Neutrophil (primary cell): ENCODE measurements around the gene MBNL2.

Experiments used
- H3K27ac ChIP-seq: fragments of 200-600 bp; sonication (generic); 2 replicates; pipeline ENCODE4 v1.5.1; 2016; ENCODE audit warnings: mild to moderate bottlenecking, moderate library complexity
- H3K27me3 ChIP-seq: fragments of 200-600 bp; sonication (generic); 2 replicates; pipeline ENCODE4 v1.6.0; 2016; ENCODE audit warnings: mild to moderate bottlenecking
- H3K36me3 ChIP-seq: fragments of 200-600 bp; sonication (generic); 2 replicates; pipeline ENCODE4 v1.5.1; 2017
- H3K4me1 ChIP-seq, 2 experiments: fragments of 200-600 bp in 1 of 2; sonication (generic) in 1 of 2; 1 replicate in 1 of 2; 2 replicates in 1 of 2; pipeline versions ENCODE4 v1.5.1 to v1.6.1; 2013 to 2016; ENCODE audit warnings: low read depth in 1 of 2, low read length in 1 of 2, mild to moderate bottlenecking in 1 of 2, moderate library complexity in 1 of 2; ENCODE audit not compliant: control insufficient read depth in 1 of 2, insufficient read depth in 1 of 2
- H3K4me3 ChIP-seq, 2 experiments: fragments of 200-600 bp in 1 of 2; sonication (generic) in 1 of 2; 1 replicate in 1 of 2; 2 replicates in 1 of 2; pipeline ENCODE4 v1.5.1; 2013 to 2016; ENCODE audit warnings: low read depth in 1 of 2, low read length in 1 of 2, mild to moderate bottlenecking in 1 of 2, moderate library complexity in 1 of 2
- H3K9me3 ChIP-seq: fragments of 200-600 bp; sonication (generic); 2 replicates; pipeline ENCODE4 v1.5.1; 2016
- TF ChIP-seq, protein P1 (sequence below): fragments of 200-600 bp; sonication (generic); IDR thresholded peaks from 2 replicates; pipeline ENCODE4 v1.5.1; 2016; ENCODE audit warnings: antibody characterized with exemption

Gene MBNL2

DNA sequence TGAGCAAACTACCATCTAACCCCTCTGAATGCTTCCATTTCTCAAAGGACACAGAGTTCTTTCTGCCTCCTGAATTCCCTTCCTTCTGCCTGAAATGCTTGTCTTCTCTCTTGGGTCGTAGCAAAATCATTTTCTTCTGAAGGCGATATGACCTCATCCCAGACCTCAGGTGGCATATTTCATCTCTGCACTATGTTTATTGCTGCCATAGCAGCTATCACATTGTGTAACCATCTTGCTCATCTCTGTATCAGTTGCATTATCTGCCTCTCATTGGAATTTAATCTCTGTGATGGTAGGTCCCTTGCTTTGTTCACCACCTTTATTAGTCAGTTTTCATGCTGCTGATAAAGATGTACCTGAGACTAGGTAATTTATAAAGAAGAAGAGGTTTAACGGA is 179.3 kb downstream of the MBNL2 start:
- no peak overlapping the region for H3K4me3 ChIP-seq
- H3K4me1 ChIP-seq = no peaks in the 10 kb centered on the region
- TF ChIP-seq, protein P1, sequence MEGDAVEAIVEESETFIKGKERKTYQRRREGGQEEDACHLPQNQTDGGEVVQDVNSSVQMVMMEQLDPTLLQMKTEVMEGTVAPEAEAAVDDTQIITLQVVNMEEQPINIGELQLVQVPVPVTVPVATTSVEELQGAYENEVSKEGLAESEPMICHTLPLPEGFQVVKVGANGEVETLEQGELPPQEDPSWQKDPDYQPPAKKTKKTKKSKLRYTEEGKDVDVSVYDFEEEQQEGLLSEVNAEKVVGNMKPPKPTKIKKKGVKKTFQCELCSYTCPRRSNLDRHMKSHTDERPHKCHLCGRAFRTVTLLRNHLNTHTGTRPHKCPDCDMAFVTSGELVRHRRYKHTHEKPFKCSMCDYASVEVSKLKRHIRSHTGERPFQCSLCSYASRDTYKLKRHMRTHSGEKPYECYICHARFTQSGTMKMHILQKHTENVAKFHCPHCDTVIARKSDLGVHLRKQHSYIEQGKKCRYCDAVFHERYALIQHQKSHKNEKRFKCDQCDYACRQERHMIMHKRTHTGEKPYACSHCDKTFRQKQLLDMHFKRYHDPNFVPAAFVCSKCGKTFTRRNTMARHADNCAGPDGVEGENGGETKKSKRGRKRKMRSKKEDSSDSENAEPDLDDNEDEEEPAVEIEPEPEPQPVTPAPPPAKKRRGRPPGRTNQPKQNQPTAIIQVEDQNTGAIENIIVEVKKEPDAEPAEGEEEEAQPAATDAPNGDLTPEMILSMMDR = no peak
- no peaks in the 10 kb centered on the region for H3K9me3 ChIP-seq
- no peak overlapping the region for H3K27ac ChIP-seq
- H3K27me3 ChIP-seq = no peaks in the 10 kb centered on the region
- H3K36me3 ChIP-seq = no peaks in the 10 kb centered on the region

DNA sequence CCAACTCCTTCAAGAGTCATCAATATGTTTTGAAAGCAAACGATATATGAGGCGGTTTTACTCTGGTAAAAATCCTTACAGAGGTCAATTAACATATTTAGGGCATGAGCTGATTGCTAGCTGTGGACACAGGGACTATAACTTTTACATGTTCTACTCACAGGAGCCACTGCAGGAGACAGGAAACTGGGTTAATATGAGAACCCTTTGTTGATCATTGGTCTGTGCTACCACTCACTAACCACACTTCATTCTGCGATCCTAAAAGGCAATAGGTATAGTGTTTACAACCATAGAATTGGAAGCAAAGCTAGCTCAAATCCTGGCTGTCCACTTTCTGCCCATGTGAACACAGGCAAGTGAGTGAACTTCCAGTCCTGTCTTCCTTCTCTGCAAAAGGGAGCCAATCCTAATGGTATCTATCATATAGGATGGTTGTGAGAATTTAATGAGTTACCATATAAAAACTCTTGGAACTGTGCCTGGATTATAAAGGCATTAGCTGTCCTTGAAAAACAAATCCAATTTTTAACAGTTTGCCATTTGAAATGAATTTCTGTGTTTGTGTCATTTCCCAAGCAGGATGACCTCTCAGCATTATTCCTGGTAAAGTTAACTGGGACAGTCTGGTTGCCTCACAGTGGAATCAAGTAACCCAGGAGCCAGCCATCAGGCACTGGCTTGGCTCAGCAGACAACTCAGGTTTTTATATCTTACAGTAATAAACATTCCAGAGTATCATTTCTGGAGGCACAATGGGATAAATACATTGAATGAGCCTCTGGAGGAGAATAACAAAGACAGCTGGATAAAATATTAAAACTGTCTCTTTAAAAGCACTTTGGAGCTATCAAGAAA is 182.0 kb downstream of the MBNL2 start:
- H3K9me3 ChIP-seq = no peaks in the 10 kb centered on the region
- no peaks in the 10 kb centered on the region for H3K27me3 ChIP-seq
- H3K4me3 ChIP-seq = no peak overlapping the region
- no peaks in the 10 kb centered on the region for H3K4me1 ChIP-seq
- H3K27ac ChIP-seq = no peak overlapping the region
- H3K36me3 ChIP-seq = no peaks in the 10 kb centered on the region
- TF ChIP-seq, protein P1 = no peak

DNA sequence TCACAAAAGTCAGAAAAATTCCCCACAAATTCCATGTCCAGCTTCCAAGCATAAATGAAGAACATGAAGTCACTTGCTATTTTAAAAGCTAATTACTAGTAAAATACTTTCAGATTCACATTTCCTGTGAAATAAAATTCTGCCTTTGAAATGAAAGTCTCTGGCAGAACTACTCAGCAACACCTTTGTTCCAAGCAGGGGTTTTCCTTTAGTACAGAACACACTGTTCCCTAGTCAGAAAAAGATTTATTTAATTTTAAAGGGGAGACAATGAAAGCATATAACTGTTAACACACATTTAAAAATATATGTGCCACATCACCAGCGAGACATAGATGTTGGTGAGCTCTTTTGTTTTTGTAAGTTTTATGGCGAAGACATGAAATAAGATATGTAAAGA is 185.4 kb downstream of the MBNL2 start:
- Histone ChIP-seq H3K27me3 (no peaks in the 10 kb centered on the region), H3K9me3 (no peaks in the 10 kb centered on the region), H3K36me3 (no peaks in the 10 kb centered on the region), H3K4me3 (no peak overlapping the region), H3K27ac (no peak overlapping the region), H3K4me1 (no peaks in the 10 kb centered on the region)
- TF ChIP-seq, protein P1 = no peak

DNA sequence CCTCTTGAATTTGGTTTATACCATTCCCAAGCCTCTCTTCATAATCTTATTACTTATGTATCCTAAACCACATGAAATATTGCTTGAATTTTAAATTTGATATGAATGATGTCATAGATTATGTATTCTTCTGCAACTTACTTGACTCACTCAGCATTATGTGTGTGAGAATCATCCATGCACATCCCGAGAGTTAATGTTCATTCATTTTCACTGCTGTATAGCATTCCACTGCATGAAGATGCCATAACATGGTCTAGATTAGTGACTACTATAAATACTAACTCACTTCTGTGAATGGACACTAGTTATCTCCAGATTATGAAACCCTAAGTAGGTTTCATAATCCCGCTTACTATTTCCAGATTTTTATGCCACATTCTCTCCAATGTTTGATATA is 186.8 kb downstream of the MBNL2 start:
- Histone ChIP-seq H3K4me1 (no peaks in the 10 kb centered on the region), H3K27ac (no peak overlapping the region), H3K4me3 (no peak overlapping the region), H3K9me3 (no peaks in the 10 kb centered on the region), H3K36me3 (no peaks in the 10 kb centered on the region), H3K27me3 (no peaks in the 10 kb centered on the region)
- TF ChIP-seq, protein P1 = no peak

DNA sequence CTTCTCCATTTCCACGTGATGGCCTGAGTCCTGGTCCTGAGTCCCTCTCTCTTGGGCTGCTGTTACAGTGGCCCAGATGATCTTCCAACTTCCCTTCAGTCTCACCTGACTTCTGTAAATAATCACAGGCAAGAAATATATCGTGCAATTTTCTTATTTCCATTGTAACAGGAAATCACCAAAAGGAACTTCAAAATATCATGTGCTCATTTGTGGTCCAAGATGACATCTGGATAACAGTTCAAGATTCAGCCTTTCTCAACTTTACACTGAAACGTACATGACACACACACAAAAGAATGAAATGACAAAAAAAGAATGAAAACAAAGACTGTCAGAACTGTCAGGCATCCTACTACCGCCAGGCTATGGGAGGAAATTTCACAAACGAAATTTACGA is 189.9 kb downstream of the MBNL2 start:
- no peaks in the 10 kb centered on the region for H3K36me3 ChIP-seq
- TF ChIP-seq, protein P1 = no peak
- H3K9me3 ChIP-seq = no peaks in the 10 kb centered on the region
- H3K4me3 ChIP-seq = no peak overlapping the region
- H3K27me3 ChIP-seq = no peaks in the 10 kb centered on the region
- no peak overlapping the region for H3K27ac ChIP-seq
- H3K4me1 ChIP-seq = no peaks in the 10 kb centered on the region
